Fibroblast of lung (primary cell): Measurements from ENCODE around the gene SMCO3. TPM values are rescaled to one million over a fixed set of nuclear protein-coding genes. Genes with fewer than 3 reads are reported as not detected.
A peak's percentile ranks its signal among the peaks of the same experiment; 100 is the strongest.

Experiments
- DNase-seq, 2 donors: peaks; one replicate each; pipeline versions ENCODE4 v3.0.0 to v3.0.0-alpha.2; 2010; ENCODE audit warnings: low read depth in 2 of 2
- H2AFZ ChIP-seq: 2 replicates; pipeline ENCODE4 v1.5.1; 2012; ENCODE audit warnings: low read length, control low read depth, inconsistent platforms
- H3K27ac ChIP-seq: 2 replicates; pipeline ENCODE4 v1.5.1; 2011; ENCODE audit warnings: low read length, control low read depth; ENCODE audit not compliant: insufficient read depth
- H3K27me3 ChIP-seq: 2 replicates; pipeline ENCODE4 v1.5.1; 2011; ENCODE audit warnings: mild to moderate bottlenecking, low read length; ENCODE audit not compliant: control insufficient read depth, insufficient read depth
- H3K36me3 ChIP-seq: 2 replicates; pipeline ENCODE4 v1.5.1; 2011; ENCODE audit warnings: low read length; ENCODE audit not compliant: control insufficient read depth, insufficient read depth
- H3K4me1 ChIP-seq: 2 replicates; pipeline ENCODE4 v1.5.1; 2011; ENCODE audit warnings: low read length; ENCODE audit not compliant: control insufficient read depth, insufficient read depth; ENCODE audit errors: extremely low read depth
- H3K4me2 ChIP-seq: 2 replicates; pipeline ENCODE4 v1.5.1; 2011; ENCODE audit warnings: low read length, control low read depth; ENCODE audit not compliant: insufficient read depth; ENCODE audit errors: extremely low read depth
- H3K4me3 ChIP-seq, 4 experiments: fragments of 200-600 bp in 1 of 4; sonication (generic) in 1 of 4; replicated peaks in 1 of 4; 2 replicates each; pipeline ENCODE4 v1.5.1; 2011 to 2016; ENCODE audit warnings: low read length in 4 of 4, low read depth in 3 of 4, mild to moderate bottlenecking in 3 of 4, control low read depth in 2 of 4, inconsistent platforms in 1 of 4, mixed read lengths in 1 of 4; ENCODE audit not compliant: insufficient read depth in 1 of 4; ENCODE audit errors: control extremely low read depth in 1 of 4
- H3K79me2 ChIP-seq: 2 replicates; pipeline ENCODE4 v1.5.1; 2012; ENCODE audit warnings: mild to moderate bottlenecking, low read length, inconsistent platforms; ENCODE audit not compliant: control insufficient read depth, insufficient read depth
- H3K9ac ChIP-seq: 2 replicates; pipeline ENCODE4 v1.5.1; 2011; ENCODE audit warnings: mild to moderate bottlenecking, low read length, control low read depth; ENCODE audit not compliant: insufficient read depth
- H3K9me3 ChIP-seq: 2 replicates; pipeline ENCODE4 v1.5.1; 2012; ENCODE audit warnings: low read depth, low read length; ENCODE audit not compliant: control insufficient read depth, insufficient read depth
- H4K20me1 ChIP-seq: 2 replicates; pipeline ENCODE4 v1.5.1; 2011; ENCODE audit warnings: low read length; ENCODE audit not compliant: control insufficient read depth, insufficient read depth; ENCODE audit errors: extremely low read depth
- EZH2 ChIP-seq: IDR thresholded peaks from 2 replicates; pipeline ENCODE4 v1.5.1; 2012; ENCODE audit warnings: low read length, control low read depth, mild to moderate bottlenecking; ENCODE audit errors: missing control alignments
- polyA plus RNA-seq, 2 donors: library from polyadenylated mRNA; depleted of rRNA in 1 of 2; stranded (reverse) in 1 of 2; unstranded in 1 of 2; fragments of >200 nt; gene quantifications; 2 replicates each; pipeline ENCODE4 v1.2.1, GENCODE V29; 2011 to 2012; ENCODE audit warnings: missing spikeins in 1 of 2
- total RNA-seq: library from RNA; depleted of rRNA; stranded (reverse); fragments of >200 nt; gene quantifications from 2 replicates; pipeline ENCODE4 v1.2.1, GENCODE V29; 2014
- TF ChIP-seq, protein P1 (sequence below), 2 donors: IDR thresholded peaks in 1 of 2; conservative IDR thresholded peaks in 1 of 2; 1 replicate in 1 of 2; 2 replicates in 1 of 2; pipeline ENCODE4 v1.5.1; 2011 to 2012; ENCODE audit warnings: low read length in 2 of 2, control low read depth in 1 of 2, inconsistent platforms in 1 of 2, low read depth in 1 of 2, mild to moderate bottlenecking in 1 of 2

The SMCO3 gene
- total and polyA plus RNA-seq, 2 donors (not counting 1 experiment from before 2014, with no cell fraction given), result 0.16 to 0.17 TPM

- TF ChIP-seq, protein P1, sequence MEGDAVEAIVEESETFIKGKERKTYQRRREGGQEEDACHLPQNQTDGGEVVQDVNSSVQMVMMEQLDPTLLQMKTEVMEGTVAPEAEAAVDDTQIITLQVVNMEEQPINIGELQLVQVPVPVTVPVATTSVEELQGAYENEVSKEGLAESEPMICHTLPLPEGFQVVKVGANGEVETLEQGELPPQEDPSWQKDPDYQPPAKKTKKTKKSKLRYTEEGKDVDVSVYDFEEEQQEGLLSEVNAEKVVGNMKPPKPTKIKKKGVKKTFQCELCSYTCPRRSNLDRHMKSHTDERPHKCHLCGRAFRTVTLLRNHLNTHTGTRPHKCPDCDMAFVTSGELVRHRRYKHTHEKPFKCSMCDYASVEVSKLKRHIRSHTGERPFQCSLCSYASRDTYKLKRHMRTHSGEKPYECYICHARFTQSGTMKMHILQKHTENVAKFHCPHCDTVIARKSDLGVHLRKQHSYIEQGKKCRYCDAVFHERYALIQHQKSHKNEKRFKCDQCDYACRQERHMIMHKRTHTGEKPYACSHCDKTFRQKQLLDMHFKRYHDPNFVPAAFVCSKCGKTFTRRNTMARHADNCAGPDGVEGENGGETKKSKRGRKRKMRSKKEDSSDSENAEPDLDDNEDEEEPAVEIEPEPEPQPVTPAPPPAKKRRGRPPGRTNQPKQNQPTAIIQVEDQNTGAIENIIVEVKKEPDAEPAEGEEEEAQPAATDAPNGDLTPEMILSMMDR (conservative IDR thresholded peaks at IDR 0.05 in 1 of 2, IDR thresholded peaks at IDR 0.05 in 1 of 2; ENCODE audit: low read depth in 1 of 2, low read length in 2 of 2), result peak; percentile 30 to 54
- TF ChIP-seq EZH2, result no peak
- H3K4me2 ChIP-seq, result no peak overlapping the region
- H3K79me2 ChIP-seq, result no peaks in the 10 kb centered on the region
- H3K27me3 ChIP-seq, result no peaks in the 10 kb centered on the region
- no peak overlapping the region for H3K9ac ChIP-seq
- no peaks in the 10 kb centered on the region for H3K36me3 ChIP-seq
- no peak overlapping the region for H2AFZ ChIP-seq
- H3K4me1 ChIP-seq, result no peaks in the 10 kb centered on the region
- no peak overlapping the region for H3K4me3 ChIP-seq
- no peaks in the 10 kb centered on the region for H3K9me3 ChIP-seq
- peak; percentile 27 to 37 for DNase-seq
- no peaks in the 10 kb centered on the region for H4K20me1 ChIP-seq
- H3K27ac ChIP-seq, result no peak overlapping the region
These were observed 3.0 kb downstream of the SMCO3 start for GRCh38 chr12:14810953-14811483.

- H3K4me1 ChIP-seq, result no peaks in the 10 kb centered on the region
These were observed 3.6 kb downstream of the SMCO3 start for GRCh38 chr12:14810167-14810952.

GRCh38 chr12:14803830-14804160, 10.2 kb downstream of the SMCO3 start:
- H3K4me1 ChIP-seq, result peaks cover 2% of the 10 kb centered on the region
- no peaks in the 10 kb centered on the region for H4K20me1 ChIP-seq
- no peaks in the 10 kb centered on the region for H3K27me3 ChIP-seq
- peak overlapping the region; percentile 28 for H3K9ac ChIP-seq
- H3K4me3 ChIP-seq, result peak overlapping the region; percentile 31 to 89 (median 62)
- peaks cover 36% of the 10 kb centered on the region for H3K79me2 ChIP-seq
- H2AFZ ChIP-seq, result peak overlapping the region; percentile 5
- no peaks in the 10 kb centered on the region for H3K36me3 ChIP-seq
- no peak for TF ChIP-seq EZH2
- TF ChIP-seq, protein P1 (conservative IDR thresholded peaks at IDR 0.05 in 1 of 2, IDR thresholded peaks at IDR 0.05 in 1 of 2; ENCODE audit: low read depth in 1 of 2, low read length in 2 of 2), result no peak
- H3K27ac ChIP-seq, result peak overlapping the region; percentile 98
- no peak for DNase-seq
- H3K9me3 ChIP-seq, result no peaks in the 10 kb centered on the region
- H3K4me2 ChIP-seq, result peak overlapping the region; percentile 94

More at GRCh38 chr12:14810167-14810952, 3.6 kb downstream of the SMCO3 start:
- H3K9ac ChIP-seq, result no peak overlapping the region
- no peak overlapping the region for H3K4me2 ChIP-seq
- H4K20me1 ChIP-seq, result no peaks in the 10 kb centered on the region
- DNase-seq, result no peak
- no peak overlapping the region for H3K4me3 ChIP-seq
- no peak overlapping the region for H2AFZ ChIP-seq
- H3K9me3 ChIP-seq, result no peaks in the 10 kb centered on the region
- no peaks in the 10 kb centered on the region for H3K36me3 ChIP-seq
- H3K79me2 ChIP-seq, result no peaks in the 10 kb centered on the region
- no peaks in the 10 kb centered on the region for H3K27me3 ChIP-seq
- TF ChIP-seq, protein P1 (conservative IDR thresholded peaks at IDR 0.05 in 1 of 2, IDR thresholded peaks at IDR 0.05 in 1 of 2; ENCODE audit: low read depth in 1 of 2, low read length in 2 of 2), result no peak
- no peak for TF ChIP-seq EZH2
- no peak overlapping the region for H3K27ac ChIP-seq
